ENCODE results near the gene PPP3CB.

GRCh38 chr10:73495884-73496674 is at the start of gene PPP3CB:
- TF ChIP-seq ZNF639 (tag by site-specific recombination; IDR thresholded peaks at IDR 0.05) (peak; percentile 24; the same call in 1 of the 2 replicates), ZNF785 (tag by site-specific recombination; IDR thresholded peaks at IDR 0.05) (no peak), CTCF (tag by site-specific recombination; IDR thresholded peaks at IDR 0.05) (no peak), ZNF626 (tag by site-specific recombination; IDR thresholded peaks at IDR 0.05) (no peak), ZNF26 (tag by site-specific recombination; IDR thresholded peaks at IDR 0.05) (no peak), ZNF571 (tag by site-specific recombination; IDR thresholded peaks at IDR 0.05) (no peak), ZBTB8A (tag by site-specific recombination; IDR thresholded peaks at IDR 0.05) (no peak), SP2 (tag by site-specific recombination; IDR thresholded peaks at IDR 0.05) (no peak), ZNF18 (tag by site-specific recombination; IDR thresholded peaks at IDR 0.05) (no peak)

Measured in HEK293 (cell line).